ENCODE results near the gene KLHL42. TPM values are rescaled to one million over a fixed set of nuclear protein-coding genes. Genes with fewer than 3 reads are reported as not detected.

KLHL42 gene
- total and polyA plus RNA-seq, 2 of the 13 experiments (the other 11 are each of a cell fraction or from before 2014, with no cell fraction given): 13.5 to 14.0 TPM

- no peak for TF ChIP-seq CEBPZ (IDR thresholded peaks at IDR 0.05; ENCODE audit: low read length)
- no peak for TF ChIP-seq ETS1 (CRISPR knock-in tag; IDR thresholded peaks at IDR 0.05)
- TF ChIP-seq ZNF205 (CRISPR knock-in tag; IDR thresholded peaks at IDR 0.05): no peak
- TF ChIP-seq NFIC (IDR thresholded peaks at IDR 0.05; ENCODE audit: low read length): no peak
- TF ChIP-seq RFX5 (IDR thresholded peaks at IDR 0.05; ENCODE audit: low read depth, low read length): no peak
- TF ChIP-seq THAP11 (CRISPR knock-in tag; IDR thresholded peaks at IDR 0.05): no peak
- no peak for TF ChIP-seq ZMYM2 (CRISPR knock-in tag; IDR thresholded peaks at IDR 0.05)
- no peak for TF ChIP-seq MED1 (CRISPR knock-in tag; IDR thresholded peaks at IDR 0.05)
- no peak for TF ChIP-seq RAD51 (IDR thresholded peaks at IDR 0.05; ENCODE audit: borderline replicate concordance)
- no peak for TF ChIP-seq HNRNPL (IDR thresholded peaks at IDR 0.05; ENCODE audit: low read depth, low read length)
Observed at GRCh38 chr12:27810756-27811155, 30.7 kb downstream of the KLHL42 start (continued).

GRCh38 chr12:27812502-27812901 is 32.5 kb downstream of the KLHL42 start:
- POLR2A ChIA-PET: no interaction called here
- no peak for FAIRE-seq
- CTCF ChIA-PET (ENCODE audit: low intra/inter-chr PET ratio, low total read pairs): no interaction called here
- TF ChIP-seq ZNF543 (CRISPR knock-in tag; IDR thresholded peaks at IDR 0.05) (peak; percentile 91), PRDM4 (CRISPR knock-in tag; IDR thresholded peaks at IDR 0.05; ENCODE audit: borderline replicate concordance) (no peak), ZBTB34 (CRISPR knock-in tag; IDR thresholded peaks at IDR 0.05) (no peak), HOXA7 (CRISPR knock-in tag; IDR thresholded peaks at IDR 0.05) (no peak), XBP1 (CRISPR knock-in tag; IDR thresholded peaks at IDR 0.05) (no peak), ZNF749 (CRISPR knock-in tag; IDR thresholded peaks at IDR 0.05; ENCODE audit: borderline replicate concordance) (no peak)

More at GRCh38 chr12:27812502-27812901, 32.5 kb downstream of the KLHL42 start:
- peaks cover 25% of the 10 kb centered on the region for H3K4me1 ChIP-seq (ENCODE audit: insufficient read depth, low read length)
- no peak overlapping the region for H2AFZ ChIP-seq (ENCODE audit: low read length)
- H3K27me3 ChIP-seq (ENCODE audit: control insufficient read depth in 1 of 2, insufficient read depth in 2 of 2, low read length in 2 of 2): peaks cover 1 to 25% of the 10 kb centered on the region in 2 experiments; a peak in 1 of 5 replicates
- no peaks in the 10 kb centered on the region for H3K79me2 ChIP-seq (ENCODE audit: insufficient read depth, low read length)
- H4K20me1 ChIP-seq (ENCODE audit: insufficient read depth, low read length): no peaks in the 10 kb centered on the region
- 55% methylated on average over 6 of the region's 6 CpGs for WGBS (ENCODE audit: low lambda C conversion rate)
- ATAC-seq: no peak
- no peak overlapping the region for H3K9ac ChIP-seq (ENCODE audit: insufficient read depth, low read depth, low read length)
- no peak overlapping the region for H3K4me2 ChIP-seq (ENCODE audit: low read depth, low read length)
- in situ Hi-C loops (cut with HindIII; ENCODE audit: extremely low pct_ligation_motif_present, low pct_unique_long_range_greater_than_20kb) (no loop called here), intact Hi-C loops (cut with micrococcal nuclease; ENCODE audit: unreplicated experiment) (no loop called here)
- H3K4me3 ChIP-seq (replicated peaks in 1 of 3; ENCODE audit: insufficient read depth in 1 of 3, low read depth in 2 of 3, low read length in 3 of 3): no peak overlapping the region
- no peaks in the 10 kb centered on the region for H3K9me3 ChIP-seq (ENCODE audit: low read length)
- DNase-seq (ENCODE audit: low spot score): no peak
- no peak overlapping the region for H3K27ac ChIP-seq (ENCODE audit: extremely low read length, insufficient read depth, low read length)
- no peaks in the 10 kb centered on the region for H3K36me3 ChIP-seq (replicated peaks in 1 of 2; ENCODE audit: control insufficient read depth in 1 of 2, insufficient read depth in 2 of 2, low read length in 2 of 2)
- BruUV-seq (replicated peaks): no TSS peak
